ENCODE results near the gene CHRNE. TPM values are rescaled to one million over a fixed set of nuclear protein-coding genes. Genes with fewer than 3 reads are reported as not detected.
A peak's percentile ranks its signal among the peaks of the same experiment; 100 is the strongest.

CHRNE gene
- total RNA-seq: 0.51 and 0.66 TPM in 2 replicates
- polyA plus RNA-seq: 0.19 and 0.23 TPM in 2 replicates
- 0.07 and 0.21 TPM in 2 replicates for polyA plus RNA-seq (2012)
- polyA minus RNA-seq (ENCODE audit: low replicate concordance): 0.19 and 1.1 TPM in 2 replicates

- peaks cover 2% of the 10 kb centered on the region for H3K27me3 ChIP-seq (ENCODE audit: control insufficient read depth, insufficient read depth, low read length)
- no peaks in the 10 kb centered on the region for H4K20me1 ChIP-seq (ENCODE audit: control insufficient read depth, extremely low read depth, insufficient read depth, low read length)
- TF ChIP-seq CTCF (conservative IDR thresholded peaks at IDR 0.05 in 1 of 2, IDR thresholded peaks at IDR 0.05 in 1 of 2; ENCODE audit: low read depth in 1 of 2, low read length in 2 of 2) (peak; percentile 64 to 86), EZH2 (IDR thresholded peaks at IDR 0.05; ENCODE audit: low read length, missing control alignments) (no peak)
- peaks cover 2% of the 10 kb centered on the region for H3K36me3 ChIP-seq (ENCODE audit: control insufficient read depth, insufficient read depth, low read length)
- H3K4me1 ChIP-seq (ENCODE audit: control insufficient read depth, extremely low read depth, insufficient read depth, low read length): peaks cover 4% of the 10 kb centered on the region
- H3K4me3 ChIP-seq (replicated peaks in 1 of 4; ENCODE audit: control extremely low read depth in 1 of 4, insufficient read depth in 1 of 4, low read depth in 3 of 4, low read length in 4 of 4): no peak within 1 kb of the TSS
- DNase-seq (ENCODE audit: low read depth in 2 of 2): peak; percentile 68 to 79
- H3K27ac ChIP-seq (ENCODE audit: insufficient read depth, low read length): no peak within 1 kb of the TSS
- no peaks in the 10 kb centered on the region for H3K79me2 ChIP-seq (ENCODE audit: control insufficient read depth, insufficient read depth, low read length)
- no peak within 1 kb of the TSS for H3K9ac ChIP-seq (ENCODE audit: insufficient read depth, low read length)
- no peak within 1 kb of the TSS for H2AFZ ChIP-seq (ENCODE audit: low read length)
- H3K9me3 ChIP-seq (ENCODE audit: control insufficient read depth, insufficient read depth, low read depth, low read length): no peaks in the 10 kb centered on the region
- no peak within 1 kb of the TSS for H3K4me2 ChIP-seq (ENCODE audit: extremely low read depth, insufficient read depth, low read length)
Observed at GRCh38 chr17:4903051-4903818, at the start of gene CHRNE. Gene CHRNE, minus strand, starts transcription at chr17:4903098. Its CDS starts 35 bp downstream, at chr17:4903063.

GRCh38 chr17:4951486-4951885, 48.6 kb upstream of the CHRNE start:
- DNase-seq (ENCODE audit: low read depth in 2 of 2): no peak
- Histone ChIP-seq H3K27ac (ENCODE audit: insufficient read depth, low read length) (no peak overlapping the region), H3K27me3 (ENCODE audit: control insufficient read depth, insufficient read depth, low read length) (no peaks in the 10 kb centered on the region), H3K4me1 (ENCODE audit: control insufficient read depth, extremely low read depth, insufficient read depth, low read length) (peaks cover 15% of the 10 kb centered on the region), H3K79me2 (ENCODE audit: control insufficient read depth, insufficient read depth, low read length) (peaks cover 18% of the 10 kb centered on the region), H2AFZ (ENCODE audit: low read length) (no peak overlapping the region), H3K9me3 (ENCODE audit: control insufficient read depth, insufficient read depth, low read depth, low read length) (no peaks in the 10 kb centered on the region), H3K4me2 (ENCODE audit: extremely low read depth, insufficient read depth, low read length) (no peak overlapping the region), H3K9ac (ENCODE audit: insufficient read depth, low read length) (no peak overlapping the region), H4K20me1 (ENCODE audit: control insufficient read depth, extremely low read depth, insufficient read depth, low read length) (peaks cover 2% of the 10 kb centered on the region), H3K36me3 (ENCODE audit: control insufficient read depth, insufficient read depth, low read length) (peaks cover 5% of the 10 kb centered on the region), H3K4me3 (replicated peaks in 1 of 4; ENCODE audit: control extremely low read depth in 1 of 4, insufficient read depth in 1 of 4, low read depth in 3 of 4, low read length in 4 of 4) (no peak overlapping the region)
- TF ChIP-seq EZH2 (IDR thresholded peaks at IDR 0.05; ENCODE audit: low read length, missing control alignments) (no peak), CTCF (conservative IDR thresholded peaks at IDR 0.05 in 1 of 2, IDR thresholded peaks at IDR 0.05 in 1 of 2; ENCODE audit: low read depth in 1 of 2, low read length in 2 of 2) (no peak)

- H3K9ac ChIP-seq (ENCODE audit: insufficient read depth, low read length): peak within 1 kb of the TSS; percentile 58
- H3K36me3 ChIP-seq (ENCODE audit: control insufficient read depth, insufficient read depth, low read length): peaks cover 6% of the 10 kb centered on the region
- TF ChIP-seq EZH2 (IDR thresholded peaks at IDR 0.05; ENCODE audit: low read length, missing control alignments) (no peak), CTCF (conservative IDR thresholded peaks at IDR 0.05 in 1 of 2, IDR thresholded peaks at IDR 0.05 in 1 of 2; ENCODE audit: low read depth in 1 of 2, low read length in 2 of 2) (no peak)
- no peak for DNase-seq (ENCODE audit: low read depth in 2 of 2)
- peaks cover 2% of the 10 kb centered on the region for H4K20me1 ChIP-seq (ENCODE audit: control insufficient read depth, extremely low read depth, insufficient read depth, low read length)
- peak within 1 kb of the TSS; percentile 9 to 52 (median 30) for H3K4me3 ChIP-seq (replicated peaks in 1 of 4; ENCODE audit: control extremely low read depth in 1 of 4, insufficient read depth in 1 of 4, low read depth in 3 of 4, low read length in 4 of 4)
- peaks cover 15% of the 10 kb centered on the region for H3K4me1 ChIP-seq (ENCODE audit: control insufficient read depth, extremely low read depth, insufficient read depth, low read length)
- H3K27me3 ChIP-seq (ENCODE audit: control insufficient read depth, insufficient read depth, low read length): no peaks in the 10 kb centered on the region
- H2AFZ ChIP-seq (ENCODE audit: low read length): peak within 1 kb of the TSS; percentile 19
- H3K27ac ChIP-seq (ENCODE audit: insufficient read depth, low read length): peak within 1 kb of the TSS; percentile 80
- peak within 1 kb of the TSS; percentile 66 for H3K4me2 ChIP-seq (ENCODE audit: extremely low read depth, insufficient read depth, low read length)
- H3K79me2 ChIP-seq (ENCODE audit: control insufficient read depth, insufficient read depth, low read length): peaks cover 25% of the 10 kb centered on the region
- no peaks in the 10 kb centered on the region for H3K9me3 ChIP-seq (ENCODE audit: control insufficient read depth, insufficient read depth, low read depth, low read length)
Observed at GRCh38 chr17:4950746-4951204, 47.9 kb upstream of the CHRNE start, which contains the start of gene ENO3. Gene ENO3, plus strand, starts transcription at chr17:4951119. Its CDS starts 711 bp downstream, at chr17:4951830.

All from fibroblast of lung (primary cell).